Skeletal muscle cell (primary cell): Measurements from ENCODE around the gene CARD8.
A peak's percentile ranks its signal among the peaks of the same experiment; 100 is the strongest.
"Not testable (repeated sequence)": the region's sequence is repeated elsewhere in the genome, so short reads cannot be mapped to it uniquely, and the experiment has no call there.

Experiments
- DNase-seq: peaks from one replicate; pipeline ENCODE4 v3.0.0-alpha.2; 2010; ENCODE audit warnings: low read depth
- H3K4me3 ChIP-seq: 2 replicates; pipeline ENCODE4 v1.5.1; 2011; ENCODE audit warnings: low read depth, mild to moderate bottlenecking, control low read depth, low read length, moderate library complexity

Gene CARD8, protein sequence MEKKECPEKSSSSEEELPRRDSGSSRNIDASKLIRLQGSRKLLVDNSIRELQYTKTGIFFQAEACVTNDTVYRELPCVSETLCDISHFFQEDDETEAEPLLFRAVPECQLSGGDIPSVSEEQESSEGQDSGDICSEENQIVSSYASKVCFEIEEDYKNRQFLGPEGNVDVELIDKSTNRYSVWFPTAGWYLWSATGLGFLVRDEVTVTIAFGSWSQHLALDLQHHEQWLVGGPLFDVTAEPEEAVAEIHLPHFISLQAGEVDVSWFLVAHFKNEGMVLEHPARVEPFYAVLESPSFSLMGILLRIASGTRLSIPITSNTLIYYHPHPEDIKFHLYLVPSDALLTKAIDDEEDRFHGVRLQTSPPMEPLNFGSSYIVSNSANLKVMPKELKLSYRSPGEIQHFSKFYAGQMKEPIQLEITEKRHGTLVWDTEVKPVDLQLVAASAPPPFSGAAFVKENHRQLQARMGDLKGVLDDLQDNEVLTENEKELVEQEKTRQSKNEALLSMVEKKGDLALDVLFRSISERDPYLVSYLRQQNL

GRCh38 chr19:48255376-48256303 lies at the start of gene CARD8:
Gene CARD8, minus strand, starts transcription at chr19:48255912. Its CDS starts 14,892 bp downstream, at chr19:48241020.
- peak; percentile 55 for DNase-seq
- H3K4me3 ChIP-seq: peak within 1 kb of the TSS; percentile 84

- no peak for DNase-seq
- no peak overlapping the region for H3K4me3 ChIP-seq
These were observed 48.2 kb upstream of the CARD8 start for GRCh38 chr19:48303866-48304265.

GRCh38 chr19:48303367-48303766 lies 47.7 kb upstream of the CARD8 start:
- H3K4me3 ChIP-seq: no peak overlapping the region
- no peak for DNase-seq

- no peak for DNase-seq
- H3K4me3 ChIP-seq: no peak overlapping the region
These were observed 46.9 kb upstream of the CARD8 start for GRCh38 chr19:48302600-48302959.

- no peak for DNase-seq
- H3K4me3 ChIP-seq: no peak overlapping the region
These were observed 46.3 kb upstream of the CARD8 start for GRCh38 chr19:48301886-48302599.

DNA sequence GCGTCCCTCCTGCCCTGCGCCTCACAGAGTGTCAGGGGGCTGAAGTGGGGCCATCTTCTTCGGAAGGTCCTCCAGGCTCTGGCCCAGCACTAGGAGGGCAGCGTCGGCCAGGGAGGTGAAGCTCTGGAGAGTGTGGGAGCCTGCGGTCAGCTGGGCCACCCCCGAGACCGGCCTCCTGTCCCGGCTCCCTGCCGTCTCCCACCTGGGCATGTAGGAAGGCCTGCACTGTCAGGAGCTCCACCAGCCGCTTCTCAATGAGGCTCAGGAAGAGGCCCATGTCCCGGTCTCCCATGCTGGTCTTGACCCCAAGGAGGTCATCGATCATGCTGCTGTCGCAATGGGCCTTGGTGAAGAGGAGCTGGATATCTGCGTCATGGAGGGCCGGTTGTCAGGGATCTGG lies 42.3 kb upstream of the CARD8 start:
- no peak overlapping the region for H3K4me3 ChIP-seq
- no peak for DNase-seq

DNA sequence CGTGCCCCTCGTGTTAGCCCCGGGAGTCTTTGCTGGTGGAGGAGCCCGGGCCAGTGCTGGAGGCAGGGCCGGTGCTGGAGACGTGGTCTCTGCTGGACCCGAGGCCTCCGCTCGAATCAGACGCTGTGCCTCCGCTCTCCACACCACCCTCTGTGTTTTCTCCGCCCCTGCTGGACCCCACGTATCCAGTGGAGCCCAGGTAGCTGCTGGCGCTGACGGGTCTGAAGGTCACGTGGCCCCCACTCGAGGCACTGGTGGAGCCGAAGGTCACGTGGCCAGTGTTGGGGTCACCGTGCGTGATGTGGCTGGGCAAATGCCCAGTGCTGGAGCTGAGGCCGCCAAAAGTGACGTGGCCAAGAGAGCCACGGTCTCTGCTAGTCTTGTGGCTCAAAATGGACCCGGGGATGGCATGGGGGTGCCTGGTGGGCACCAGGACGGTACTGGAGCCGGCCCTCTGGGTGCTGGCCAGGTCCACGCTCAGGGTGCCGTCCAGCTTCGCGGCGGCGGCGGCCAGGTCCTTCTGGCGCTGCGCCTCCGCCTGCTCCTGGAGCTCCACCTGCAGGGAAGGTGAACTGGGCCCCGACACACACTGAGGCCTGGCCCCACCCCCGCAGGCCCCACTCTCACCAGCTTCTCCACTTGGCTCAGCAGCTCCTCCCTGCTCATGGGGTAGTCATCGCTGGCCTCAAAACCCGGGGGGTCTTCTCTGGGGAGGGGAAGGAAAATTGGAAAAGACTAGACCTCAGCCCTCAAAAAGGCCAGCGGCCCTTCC lies 41.4 kb upstream of the CARD8 start:
- DNase-seq: no peak
- H3K4me3 ChIP-seq: no peak overlapping the region

DNA sequence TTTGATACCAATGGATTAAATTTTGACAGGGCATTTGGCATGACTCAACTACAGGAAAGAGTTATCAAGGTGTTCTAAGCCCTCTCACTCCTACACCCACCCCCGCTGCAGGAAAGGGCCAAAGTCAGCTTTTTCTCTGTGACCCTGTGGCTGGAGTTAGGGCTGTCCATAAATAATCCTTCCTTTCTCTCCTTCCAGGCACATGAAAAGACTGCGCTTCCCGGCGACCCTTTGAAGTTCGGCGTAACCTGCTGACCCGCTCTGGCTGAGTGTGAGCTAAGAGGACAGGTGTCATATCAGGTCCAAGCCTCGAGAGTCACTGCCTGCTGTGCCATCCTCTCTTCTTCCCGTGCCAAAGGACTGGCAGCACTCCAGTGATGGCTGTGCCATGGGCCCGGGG lies 39.7 kb upstream of the CARD8 start:
- DNase-seq: no peak
- H3K4me3 ChIP-seq: no peak overlapping the region

- DNase-seq: no peak
- H3K4me3 ChIP-seq: no peak overlapping the region
These were observed 37.1 kb upstream of the CARD8 start for GRCh38 chr19:48292798-48293197.

DNA sequence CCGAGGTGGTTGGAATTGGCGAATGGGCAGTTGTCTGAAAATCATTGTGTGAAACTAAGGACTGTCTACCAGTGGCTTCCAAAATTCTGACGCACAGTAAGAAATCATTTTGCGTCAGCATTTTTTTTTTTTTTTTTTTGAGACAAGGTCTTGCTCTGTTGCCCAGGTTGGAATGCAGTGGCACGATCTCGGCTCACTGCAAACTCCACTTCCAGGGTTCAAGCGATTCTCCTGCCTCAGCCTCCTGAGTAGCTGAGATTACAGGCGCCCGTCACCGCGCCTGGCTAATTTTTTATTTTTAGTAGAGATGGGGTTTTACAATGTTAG lies 35.7 kb upstream of the CARD8 start:
- not testable (repeated sequence) for DNase-seq, H3K4me3 ChIP-seq

GRCh38 chr19:48290771-48291488 lies 35.2 kb upstream of the CARD8 start:
- H3K4me3 ChIP-seq: peak overlapping the region; percentile 53
- no peak for DNase-seq

GRCh38 chr19:48290401-48290770 lies 34.7 kb upstream of the CARD8 start:
- peak overlapping the region; percentile 53 for H3K4me3 ChIP-seq
- no peak for DNase-seq

GRCh38 chr19:48287748-48288147 lies 32.0 kb upstream of the CARD8 start:
- no peak for DNase-seq

GRCh38 chr19:48284896-48285295 lies 29.2 kb upstream of the CARD8 start:
- no peak for DNase-seq
- no peak overlapping the region for H3K4me3 ChIP-seq

More at GRCh38 chr19:48287748-48288147, 32.0 kb upstream of the CARD8 start:
- no peak overlapping the region for H3K4me3 ChIP-seq

DNA sequence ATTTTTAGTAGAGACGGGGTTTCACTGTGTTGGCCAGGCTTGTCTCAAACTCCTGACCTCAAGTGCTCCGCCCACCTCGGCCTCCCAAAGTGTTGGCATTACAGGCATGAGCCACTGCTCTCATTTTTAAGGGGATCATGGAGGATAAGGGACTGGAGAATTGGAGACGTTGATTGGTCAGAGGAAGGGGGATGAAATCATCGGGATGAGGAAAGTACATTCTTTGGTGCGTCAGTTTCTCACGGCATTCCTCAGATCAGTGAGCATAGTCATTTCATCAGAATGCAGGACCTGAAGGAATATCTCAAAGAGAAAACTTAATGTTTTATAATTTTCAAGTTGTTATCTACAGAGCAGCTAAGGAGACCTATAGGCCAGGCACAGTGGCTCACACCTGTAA lies 28.2 kb upstream of the CARD8 start:
- no peak overlapping the region for H3K4me3 ChIP-seq
- peak; percentile 73 for DNase-seq

- H3K4me3 ChIP-seq: no peak overlapping the region
- no peak for DNase-seq
These were observed 24.0 kb upstream of the CARD8 start for GRCh38 chr19:48279747-48280146.

- no peak for DNase-seq
- H3K4me3 ChIP-seq: no peak overlapping the region
These were observed 19.2 kb upstream of the CARD8 start for GRCh38 chr19:48274938-48275337.

DNA sequence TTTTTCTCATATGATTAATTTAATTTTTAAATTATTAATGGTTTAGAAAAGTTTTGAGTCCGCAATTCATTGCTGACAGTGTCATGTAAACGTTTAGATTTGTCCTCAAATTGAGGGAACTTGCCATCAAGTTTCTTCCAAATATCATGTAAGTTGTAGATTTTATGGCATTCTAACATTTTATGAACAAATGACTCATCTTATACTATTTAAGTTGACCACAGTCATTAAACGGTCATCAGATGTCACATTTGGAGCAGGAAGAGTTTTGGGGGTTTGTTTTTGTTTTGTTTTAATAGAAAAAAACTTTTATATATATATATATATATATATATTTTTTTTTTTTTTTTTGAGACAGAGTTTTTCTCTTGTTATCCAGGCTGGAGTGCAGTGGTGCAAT lies 18.5 kb upstream of the CARD8 start:
- H3K4me3 ChIP-seq: no peak overlapping the region
- no peak for DNase-seq
